Liver (tissue), 9 donors: ENCODE results near the gene AMPH. TPM values are rescaled to one million over a fixed set of nuclear protein-coding genes. Genes with fewer than 3 reads are reported as not detected.
"Not testable (repeated sequence)": the region's sequence is repeated elsewhere in the genome, so short reads cannot be mapped to it uniquely, and the experiment has no call there.

Experiments
- DNase-seq: peaks from one replicate; pipeline ENCODE4 v3.0.0-alpha.2; 2017; ENCODE audit warnings: low spot score
- H3K27ac ChIP-seq, 2 donors: one replicate each; pipeline ENCODE4 v1.7.0; 2013; ENCODE audit warnings: inconsistent platforms in 2 of 2, low read length in 2 of 2, control low read depth in 1 of 2, low read depth in 1 of 2, mild to moderate bottlenecking in 1 of 2
- H3K27me3 ChIP-seq, 4 donors: one replicate each; pipeline versions ENCODE4 v1.6.1 to v1.7.0; 2013; ENCODE audit warnings: low read length in 3 of 4, inconsistent platforms in 1 of 4, mild to moderate bottlenecking in 1 of 4, moderate library complexity in 1 of 4; ENCODE audit not compliant: control insufficient read depth in 4 of 4, insufficient read depth in 4 of 4
- H3K36me3 ChIP-seq, 4 donors: one replicate each; pipeline versions ENCODE4 v1.6.1 to v1.7.0; 2013; ENCODE audit warnings: low read length in 3 of 4, mild to moderate bottlenecking in 3 of 4, low read depth in 1 of 4, moderate library complexity in 1 of 4; ENCODE audit not compliant: control insufficient read depth in 4 of 4, insufficient read depth in 3 of 4
- H3K4me1 ChIP-seq, 4 donors: one replicate each; pipeline versions ENCODE4 v1.6.1 to v1.7.0; 2013; ENCODE audit warnings: low read length in 3 of 4, mild to moderate bottlenecking in 3 of 4, moderate library complexity in 1 of 4; ENCODE audit not compliant: control insufficient read depth in 4 of 4, insufficient read depth in 4 of 4
- H3K4me3 ChIP-seq, 3 donors: one replicate each; pipeline versions ENCODE4 v1.6.1 to v1.7.0; 2013; ENCODE audit warnings: low read length in 3 of 3, control low read depth in 1 of 3, low read depth in 1 of 3, mild to moderate bottlenecking in 1 of 3
- H3K9ac ChIP-seq, 2 donors: one replicate each; pipeline ENCODE4 v1.7.0; 2013; ENCODE audit warnings: low read length in 2 of 2, mild to moderate bottlenecking in 2 of 2, moderate library complexity in 2 of 2, control low read depth in 1 of 2, low read depth in 1 of 2
- H3K9me3 ChIP-seq, 4 donors: one replicate each; pipeline versions ENCODE4 v1.6.1 to v1.7.0; 2013; ENCODE audit warnings: low read length in 3 of 4; ENCODE audit not compliant: control insufficient read depth in 4 of 4
- FOXA1 ChIP-seq: IDR thresholded peaks from 2 replicates; pipeline ENCODE4 v1.6.1; 2016; ENCODE audit warnings: antibody characterized with exemption
- HNF4A ChIP-seq, 2 donors: conservative IDR thresholded peaks; 2 replicates each; pipeline ENCODE4 v1.6.1; 2016; ENCODE audit warnings: antibody characterized with exemption in 2 of 2, mild to moderate bottlenecking in 2 of 2
- HNF4G ChIP-seq: IDR thresholded peaks from 2 replicates; pipeline ENCODE4 v1.6.1; 2016; ENCODE audit warnings: antibody characterized with exemption
- MAX ChIP-seq: IDR thresholded peaks from 2 replicates; pipeline ENCODE4 v1.6.1; 2016; ENCODE audit warnings: antibody characterized with exemption
- RAD21 ChIP-seq, 2 donors: IDR thresholded peaks; 2 replicates each; pipeline ENCODE4 v1.6.1; 2016; ENCODE audit warnings: antibody characterized with exemption in 2 of 2, mild to moderate bottlenecking in 2 of 2
- SP1 ChIP-seq: IDR thresholded peaks from 2 replicates; pipeline ENCODE4 v1.6.1; 2018; ENCODE audit warnings: antibody characterized with exemption, mild to moderate bottlenecking
- ZBTB33 ChIP-seq: IDR thresholded peaks from 2 replicates; pipeline ENCODE4 v1.6.1; 2016; ENCODE audit warnings: antibody characterized with exemption
- WGBS: extraction: QIAGEN DNeasy Blood & Tissue Kit; methylation state at CpG from one replicate; pipeline ENCODE4 v1.1.7; 2013; 5-methylcytosine and 5-hydroxymethylcytosine counted together
- polyA plus RNA-seq, 2 donors: library from polyadenylated mRNA; stranded (reverse) in 1 of 2; unstranded in 1 of 2; fragments of 200-250 nt in 1 of 2; fragments of >200 nt in 1 of 2; fragmentation: Nextera tagmentation in 1 of 2; extraction: Ambion mirVana in 1 of 2; gene quantifications; one replicate each; pipeline versions ENCODE4 v1.2.1 to v1.2.3, GENCODE V29; 2013 to 2015
- total RNA-seq, 2 donors: library from RNA; depleted of rRNA; stranded (reverse); fragments of >200 nt; gene quantifications; one replicate each; pipeline ENCODE4 v1.2.3, GENCODE V29; 2014
- TF ChIP-seq, protein P1 (sequence below): fragments of 150-350 bp; IDR thresholded peaks from 2 replicates; pipeline ENCODE4 v1.5.1; 2017; ENCODE audit warnings: improper control_type of control experiment, low read depth, low read length; ENCODE audit not compliant: missing input control
- donor health status: healthy.
- donor health status: healthy.
- donor health status: healthy.
- donor health status: healthy.
- donor health status: healthy.

The AMPH gene
- total and polyA plus RNA-seq, 4 donors = 0.13 to 0.25 (median 0.20) TPM

- 49% methylated on average over 1 of the region's 1 CpG for WGBS
- no peaks in the 10 kb centered on the region for H3K27me3 ChIP-seq
These were observed 270.4 kb downstream of the AMPH start for GRCh38 chr7:38360776-38361175.

DNA sequence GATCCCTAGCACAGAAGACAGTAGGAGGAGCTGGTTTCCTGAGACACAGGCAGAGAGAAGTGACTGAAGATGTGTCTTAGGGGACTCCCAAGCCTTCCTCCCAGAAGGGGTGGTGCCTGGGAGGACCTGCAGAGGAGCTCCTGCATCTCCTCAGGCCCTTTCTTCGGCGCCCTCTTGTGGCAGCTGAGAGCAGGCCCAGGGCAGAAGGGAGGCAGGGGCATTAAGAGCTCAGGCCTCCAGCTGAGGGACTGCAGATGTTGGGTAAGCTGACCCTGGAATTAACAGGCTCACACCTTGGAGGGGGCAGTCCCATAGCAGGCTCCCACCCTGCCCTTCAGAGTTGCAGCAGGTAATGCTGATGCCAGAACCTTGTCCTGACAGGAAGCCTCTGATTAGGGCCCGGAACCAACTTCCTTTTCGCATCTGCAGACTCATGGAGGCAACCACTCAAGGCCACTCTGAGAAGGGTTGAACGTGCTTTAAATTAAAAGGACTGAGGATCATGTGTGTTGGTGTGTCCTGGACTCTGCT lies 272.0 kb downstream of the AMPH start:
- H3K4me3 ChIP-seq, H3K27me3 ChIP-seq, H3K9me3 ChIP-seq, DNase-seq, H3K4me1 ChIP-seq, H3K36me3 ChIP-seq, H3K27ac ChIP-seq, H3K9ac ChIP-seq: not testable (repeated sequence)
- TF ChIP-seq RAD21 (IDR thresholded peaks at IDR 0.05) = peak in 1 of 2 donors; percentile 54
- WGBS = 47% methylated on average over 5 of the region's 5 CpGs

More at GRCh38 chr7:38360776-38361175, 270.4 kb downstream of the AMPH start:
- Histone ChIP-seq H3K9me3 (no peaks in the 10 kb centered on the region), H3K4me3 (no peak overlapping the region), H3K9ac (no peak overlapping the region), H3K36me3 (no peaks in the 10 kb centered on the region), H3K4me1 (no peaks in the 10 kb centered on the region), H3K27ac (no peak overlapping the region)
- DNase-seq = no peak
- TF ChIP-seq HNF4A (conservative IDR thresholded peaks at IDR 0.05) = no peak
- no peak for TF ChIP-seq ZBTB33
- no peak for TF ChIP-seq HNF4G
- TF ChIP-seq FOXA1 = no peak
- no peak for TF ChIP-seq MAX
- no peak for TF ChIP-seq RAD21 (IDR thresholded peaks at IDR 0.05)
- TF ChIP-seq SP1 = no peak
- TF ChIP-seq, protein P1, sequence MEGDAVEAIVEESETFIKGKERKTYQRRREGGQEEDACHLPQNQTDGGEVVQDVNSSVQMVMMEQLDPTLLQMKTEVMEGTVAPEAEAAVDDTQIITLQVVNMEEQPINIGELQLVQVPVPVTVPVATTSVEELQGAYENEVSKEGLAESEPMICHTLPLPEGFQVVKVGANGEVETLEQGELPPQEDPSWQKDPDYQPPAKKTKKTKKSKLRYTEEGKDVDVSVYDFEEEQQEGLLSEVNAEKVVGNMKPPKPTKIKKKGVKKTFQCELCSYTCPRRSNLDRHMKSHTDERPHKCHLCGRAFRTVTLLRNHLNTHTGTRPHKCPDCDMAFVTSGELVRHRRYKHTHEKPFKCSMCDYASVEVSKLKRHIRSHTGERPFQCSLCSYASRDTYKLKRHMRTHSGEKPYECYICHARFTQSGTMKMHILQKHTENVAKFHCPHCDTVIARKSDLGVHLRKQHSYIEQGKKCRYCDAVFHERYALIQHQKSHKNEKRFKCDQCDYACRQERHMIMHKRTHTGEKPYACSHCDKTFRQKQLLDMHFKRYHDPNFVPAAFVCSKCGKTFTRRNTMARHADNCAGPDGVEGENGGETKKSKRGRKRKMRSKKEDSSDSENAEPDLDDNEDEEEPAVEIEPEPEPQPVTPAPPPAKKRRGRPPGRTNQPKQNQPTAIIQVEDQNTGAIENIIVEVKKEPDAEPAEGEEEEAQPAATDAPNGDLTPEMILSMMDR = no peak

DNA sequence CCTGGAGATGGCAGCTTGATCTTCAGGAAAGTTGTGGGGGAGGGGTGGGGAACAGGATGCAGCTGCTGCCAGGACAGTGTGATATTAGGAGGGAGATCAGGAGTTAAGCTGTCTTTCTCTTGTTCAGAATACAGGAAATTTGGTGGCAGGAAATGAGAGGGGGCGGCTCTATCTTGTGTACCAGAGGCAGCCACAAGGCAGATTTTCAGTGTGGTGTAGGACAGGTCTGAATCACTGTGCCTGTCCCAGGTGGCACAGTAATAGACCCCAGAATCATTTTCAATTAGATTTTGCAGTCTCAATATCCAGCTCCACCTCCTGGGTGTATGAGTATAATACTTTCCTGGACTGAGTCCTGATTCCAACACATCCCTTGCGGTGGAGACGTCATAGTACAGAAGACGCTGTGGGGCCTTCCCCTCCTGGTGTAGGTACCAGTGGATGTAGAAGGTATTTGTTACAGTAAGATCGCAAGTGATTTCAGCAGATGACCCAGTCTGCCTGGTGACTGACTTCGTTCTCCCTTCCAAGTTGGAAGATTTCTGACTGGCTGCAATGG lies 272.8 kb downstream of the AMPH start:
- not testable (repeated sequence) for H3K4me3 ChIP-seq, H3K9ac ChIP-seq, H3K9me3 ChIP-seq, H3K27me3 ChIP-seq, DNase-seq, H3K36me3 ChIP-seq, H3K27ac ChIP-seq, H3K4me1 ChIP-seq
- 90% methylated on average over 6 of the region's 6 CpGs for WGBS
